Measurements from ENCODE around the gene OTUB2.

- TF ChIP-seq CTCF (conservative IDR thresholded peaks at IDR 0.05; ENCODE audit: low read length): no peak
- no peak for TF ChIP-seq EZH2phosphoT487 (IDR thresholded peaks at IDR 0.05; ENCODE audit: borderline replicate concordance, low read depth, low read length)
Observed at GRCh38 chr14:94054401-94054800, 28.3 kb downstream of the OTUB2 start.
